ENCODE data around the gene OSBPL2. TPM values are rescaled to one million over a fixed set of nuclear protein-coding genes. Genes with fewer than 3 reads are reported as not detected.

OSBPL2 gene
- total RNA-seq, 1 donor from 2014 or later: 20.6 TPM

DNA sequence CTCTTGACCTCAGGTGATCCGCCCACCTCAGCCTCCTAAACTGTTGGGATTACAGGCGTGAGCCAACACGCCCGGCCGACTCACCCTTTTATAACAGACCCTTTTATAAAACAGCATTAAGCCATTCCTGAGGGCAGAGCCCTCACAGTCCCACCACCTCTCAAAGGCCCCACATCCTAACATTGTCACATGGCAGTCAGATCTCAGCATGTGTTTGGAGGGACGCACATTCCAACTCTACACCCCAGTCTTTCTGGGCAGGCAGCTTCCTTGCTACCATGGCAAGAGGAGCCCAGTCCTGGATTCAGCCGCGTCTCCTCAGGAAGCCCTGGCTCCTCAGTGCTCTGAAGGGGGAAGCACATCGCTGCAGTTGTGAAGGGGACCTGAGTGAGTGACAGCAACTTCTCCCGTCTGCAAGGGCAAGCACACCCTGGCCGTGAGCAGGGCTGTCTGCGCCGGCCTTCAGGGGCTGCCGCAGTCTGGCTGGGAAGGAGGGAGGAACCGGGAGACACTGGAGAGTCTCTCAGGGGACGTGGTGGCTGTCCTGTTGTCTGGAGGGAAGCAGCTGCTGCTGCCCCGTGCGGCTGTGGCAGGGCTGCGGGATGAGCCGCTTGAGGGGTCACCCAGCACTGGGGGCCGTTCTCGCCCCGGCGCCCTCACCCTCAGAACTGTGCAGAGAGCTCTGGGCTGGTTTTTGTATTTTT is 15.9 kb downstream of the OSBPL2 start:
- DNase-seq (ENCODE audit: low read depth, low spot score): no peak

DNA sequence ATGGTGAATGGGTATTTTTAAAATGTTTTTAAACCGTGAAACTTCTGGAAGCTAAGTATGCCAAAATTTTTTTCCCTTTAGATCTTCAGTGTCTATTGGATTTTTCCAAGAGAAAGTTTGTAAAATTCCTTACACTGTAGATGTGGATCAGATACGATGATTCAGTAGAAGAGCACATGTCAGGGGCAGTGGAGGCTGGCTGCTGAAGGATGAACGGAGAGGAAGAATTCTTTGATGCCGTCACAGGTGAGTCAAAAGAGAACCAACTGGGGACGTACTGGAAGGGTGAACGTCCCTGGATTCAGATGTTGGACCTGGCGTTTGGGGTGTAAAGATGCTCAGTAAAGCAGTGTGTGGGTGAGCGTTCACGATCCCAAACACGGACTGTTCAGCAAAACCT is 17.7 kb downstream of the OSBPL2 start:
- no peak for DNase-seq (ENCODE audit: low read depth, low spot score)

DNA sequence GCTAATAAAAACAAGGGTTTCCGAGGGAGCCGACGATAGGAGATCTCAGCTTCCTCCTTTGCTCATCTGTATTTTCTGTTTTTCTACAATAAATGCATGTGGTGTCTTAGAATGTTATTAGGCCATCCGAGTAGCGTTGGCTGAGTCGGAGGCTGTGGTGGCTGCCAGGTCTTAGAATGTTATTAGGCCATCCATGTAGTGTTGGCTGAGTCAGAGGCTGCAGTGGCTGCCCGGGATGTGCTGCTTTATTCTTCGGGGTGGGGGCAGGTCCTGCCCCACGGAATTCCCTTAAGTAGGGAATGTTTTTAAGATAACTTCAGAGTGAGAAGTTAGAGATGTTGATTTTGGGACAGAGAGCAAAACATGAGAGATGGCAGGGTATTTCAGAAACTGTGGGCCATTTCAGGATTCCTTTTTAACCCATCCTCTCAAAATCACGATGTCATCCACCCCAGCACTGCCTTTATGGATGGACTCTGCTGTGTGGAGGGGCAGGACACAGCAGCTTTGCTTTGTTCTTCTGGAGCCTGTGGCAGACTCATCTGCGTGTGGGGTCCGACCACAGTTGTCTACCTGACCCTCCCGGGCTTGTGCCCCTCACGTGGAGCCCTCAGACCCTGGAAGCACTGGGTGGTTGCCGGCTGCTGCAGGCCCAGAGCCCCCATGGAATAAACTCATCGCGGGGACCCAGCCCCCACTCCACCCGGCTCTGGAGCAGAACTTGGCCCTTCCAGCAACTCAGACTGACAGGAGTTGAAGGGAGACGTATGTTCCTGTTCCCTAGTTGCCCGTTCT is 20.4 kb downstream of the OSBPL2 start:
- no peak for DNase-seq (ENCODE audit: low read depth, low spot score)

DNA sequence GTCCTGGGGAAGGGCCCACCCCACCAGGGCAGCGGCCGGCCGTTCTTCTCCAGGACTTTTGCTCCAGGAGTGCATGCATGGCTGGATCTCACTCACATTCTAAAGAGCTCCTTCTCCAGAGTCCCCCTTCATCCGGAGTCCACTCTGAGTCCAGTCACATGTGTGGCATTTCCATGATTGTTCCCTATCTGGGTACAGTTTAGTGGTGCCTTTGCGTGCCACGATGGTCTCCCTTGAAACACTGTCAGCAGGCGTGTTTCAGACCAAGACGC is 20.9 kb downstream of the OSBPL2 start:
- no peak for DNase-seq (ENCODE audit: low read depth, low spot score)

DNA sequence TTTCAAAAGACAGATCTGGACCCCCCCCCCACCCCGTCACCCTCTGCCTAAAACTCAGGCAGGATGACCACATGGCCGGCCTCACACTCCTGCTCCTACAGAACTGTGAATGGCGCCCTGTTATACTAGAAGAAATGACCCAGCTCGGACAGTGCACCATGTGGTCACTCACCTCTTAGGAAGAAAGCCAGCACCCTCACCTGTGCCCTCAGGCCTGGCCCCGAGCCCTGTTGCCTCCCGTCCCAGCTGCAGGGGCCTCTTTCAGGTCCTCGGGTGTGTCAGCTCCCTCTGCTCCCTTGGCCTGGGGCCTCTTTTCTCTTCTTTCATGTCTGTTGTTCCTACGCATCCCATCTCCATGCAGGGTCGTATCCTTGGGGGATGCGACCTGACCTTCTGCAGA is 23.7 kb downstream of the OSBPL2 start:
- DNase-seq (ENCODE audit: low read depth, low spot score): no peak

DNA sequence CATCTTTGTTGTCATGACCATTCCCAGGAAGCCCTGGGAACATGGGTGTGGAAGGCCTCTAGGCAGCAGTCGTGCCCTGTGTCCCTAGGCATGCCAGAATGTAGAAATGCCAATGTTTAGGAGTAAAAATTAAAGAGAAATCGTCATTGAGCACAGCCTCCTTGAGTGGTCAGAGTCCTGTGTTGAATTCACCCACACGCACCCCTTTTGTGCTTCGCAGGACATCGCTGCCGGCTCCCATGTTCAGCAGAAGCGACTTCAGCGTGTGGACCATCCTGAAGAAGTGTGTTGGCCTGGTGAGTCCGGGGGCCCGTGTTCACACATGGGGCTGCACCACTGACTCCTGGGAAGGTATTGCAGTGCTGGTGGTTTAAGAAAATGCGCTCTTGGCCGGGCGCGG is 25.1 kb downstream of the OSBPL2 start:
- DNase-seq (ENCODE audit: low read depth, low spot score): no peak

DNA sequence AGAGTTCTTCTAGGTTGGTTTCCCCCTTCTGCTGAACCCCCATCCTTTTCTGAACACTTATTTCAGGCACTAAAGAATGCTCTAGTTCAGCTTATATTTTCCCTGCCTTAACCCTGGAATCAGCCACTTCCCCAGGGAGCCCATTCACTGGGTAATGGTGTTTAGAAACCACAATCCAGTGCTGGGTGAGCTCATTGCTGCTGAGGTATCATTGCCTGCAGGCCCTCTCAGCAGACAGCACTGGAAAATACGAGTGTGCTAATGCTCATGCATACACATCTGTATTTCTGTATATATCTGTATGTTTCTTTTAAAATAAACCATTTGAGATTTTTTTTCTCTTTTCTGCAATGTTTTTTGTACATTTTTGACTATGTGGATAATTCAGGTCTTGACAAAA is 27.0 kb downstream of the OSBPL2 start:
- DNase-seq (ENCODE audit: low read depth, low spot score): no peak

DNA sequence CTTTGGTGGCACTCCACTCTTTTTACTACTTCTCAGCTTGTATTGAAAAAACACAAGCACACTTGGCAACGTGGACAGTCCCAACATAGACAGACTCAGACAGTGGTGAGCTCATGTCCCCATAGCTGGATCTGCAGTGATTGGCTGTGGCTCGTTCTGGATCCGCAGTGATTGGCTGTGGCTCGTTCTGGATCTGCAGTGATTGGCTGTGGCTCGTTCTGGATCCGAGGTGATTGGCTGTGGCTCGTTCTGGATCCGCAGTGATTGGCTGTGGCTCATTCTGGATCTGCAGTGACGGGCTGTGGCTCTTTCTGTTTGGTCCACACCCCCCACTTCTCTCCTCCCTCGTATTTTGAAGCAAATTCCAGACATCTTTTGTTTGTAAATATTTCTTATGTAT is 28.0 kb downstream of the OSBPL2 start:
- DNase-seq (ENCODE audit: low read depth, low spot score): no peak

DNA sequence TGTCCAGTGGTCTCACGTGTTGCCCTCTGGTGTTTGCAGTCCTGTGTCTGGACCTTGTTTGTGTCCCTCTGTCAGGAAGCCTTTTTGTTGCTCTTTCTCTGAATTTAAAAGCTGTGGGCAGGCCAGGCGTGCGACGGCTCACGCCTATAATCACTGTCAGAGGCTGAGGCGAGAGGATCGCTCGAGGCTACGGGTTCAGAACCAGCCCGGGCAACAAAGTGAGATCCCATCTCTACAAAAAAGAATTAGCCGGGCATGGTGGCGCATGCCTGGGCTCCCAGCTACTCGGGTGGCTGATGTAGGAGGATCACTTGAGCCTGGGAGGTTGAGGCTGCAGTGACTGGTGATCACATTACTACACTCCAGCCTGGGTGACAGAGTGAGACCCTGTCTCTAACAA is 28.5 kb downstream of the OSBPL2 start:
- DNase-seq (ENCODE audit: low read depth, low spot score): no peak

DNA sequence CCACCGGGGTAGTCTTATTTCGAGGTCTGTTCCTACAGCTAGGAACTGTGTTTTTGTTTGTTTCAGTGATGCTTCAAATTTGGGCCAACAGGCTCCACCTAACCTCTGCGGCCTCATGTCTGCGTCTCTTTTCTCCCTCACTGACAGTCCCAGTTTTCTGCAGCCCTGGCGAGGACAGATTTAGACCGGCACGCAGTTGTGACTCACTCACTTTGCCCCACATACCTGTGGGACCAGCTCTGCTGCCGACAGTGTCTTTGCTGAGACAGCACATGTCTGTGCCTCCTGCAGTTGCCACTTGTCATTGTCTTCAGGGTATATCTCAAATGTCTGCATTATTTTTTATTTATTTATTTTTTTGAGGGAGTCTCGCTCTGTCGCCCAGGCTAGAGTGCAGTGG is 29.2 kb downstream of the OSBPL2 start:
- no peak for DNase-seq (ENCODE audit: low read depth, low spot score)

DNA sequence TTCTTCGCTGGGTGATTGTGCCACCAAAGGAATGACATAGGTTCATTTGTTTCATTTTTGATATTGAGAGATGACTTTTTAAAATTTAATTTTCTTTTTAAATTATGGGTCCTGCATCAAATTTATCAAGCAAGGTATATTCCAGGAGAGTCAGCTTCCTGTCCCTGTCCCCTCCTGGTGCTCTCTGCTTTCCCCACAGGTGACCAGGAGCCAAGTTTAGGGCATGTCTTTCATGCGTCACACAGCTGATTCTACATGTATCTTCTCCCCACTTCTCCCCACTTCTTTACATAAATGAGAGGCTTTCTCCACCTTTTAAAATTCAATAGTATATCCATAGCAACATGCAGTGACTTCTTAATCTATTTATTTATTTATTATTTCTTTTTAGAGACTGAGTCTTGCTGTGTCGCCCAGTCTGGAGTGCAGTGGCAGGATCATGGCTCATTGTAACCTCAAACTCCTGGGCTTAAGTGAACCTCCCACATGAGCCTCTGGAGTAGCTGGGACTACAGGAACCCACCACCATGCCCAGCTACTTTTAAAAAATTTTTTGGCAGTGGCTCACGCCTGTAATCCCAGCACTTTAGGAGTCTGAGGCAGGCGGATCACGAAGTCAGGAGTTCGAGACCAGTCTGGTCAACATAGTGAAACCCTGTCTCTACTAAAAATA is 30.0 kb downstream of the OSBPL2 start:
- no peak for DNase-seq (ENCODE audit: low read depth, low spot score)

DNA sequence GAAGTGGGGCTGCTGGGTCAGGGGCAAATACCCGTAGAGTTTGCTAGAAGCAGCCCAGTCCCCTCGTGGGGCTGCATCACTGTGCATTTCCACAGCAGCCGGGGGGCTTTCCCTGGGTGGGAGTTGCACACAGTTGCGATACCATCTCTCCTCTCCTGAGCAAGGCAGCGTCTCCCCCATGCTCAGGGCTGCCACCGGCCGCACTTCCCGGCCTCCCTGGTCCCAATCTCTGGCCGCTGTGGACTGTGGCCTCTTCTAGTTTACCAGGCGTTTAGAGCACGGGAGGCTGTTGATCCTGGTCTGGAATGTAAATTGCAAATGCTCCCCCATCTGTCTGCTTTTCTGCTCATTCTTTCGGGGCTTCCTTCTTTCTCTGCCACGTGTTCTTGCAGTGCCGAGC is 31.1 kb downstream of the OSBPL2 start:
- no peak for DNase-seq (ENCODE audit: low read depth, low spot score)

DNA sequence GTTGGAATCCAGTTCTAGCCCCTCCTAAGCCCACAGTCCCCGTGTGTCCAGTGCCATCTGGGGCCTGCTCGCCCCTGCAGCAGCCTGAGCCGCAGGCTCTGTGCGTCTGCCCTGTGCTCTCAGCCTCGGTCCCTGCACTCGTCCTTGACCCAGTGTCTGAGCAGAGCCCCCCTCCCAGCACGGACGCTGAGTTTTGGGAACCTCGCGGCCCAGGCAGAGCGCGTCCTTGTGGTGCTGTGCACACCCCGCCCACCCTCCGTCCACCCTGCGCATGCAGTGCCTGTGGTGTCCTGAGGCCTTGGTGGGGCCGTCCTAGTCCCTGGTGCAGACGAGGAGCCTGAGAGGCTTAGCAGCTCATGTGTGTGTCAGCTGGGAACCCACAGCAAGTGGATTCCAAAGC is 31.6 kb downstream of the OSBPL2 start:
- no peak for DNase-seq (ENCODE audit: low read depth, low spot score)

DNA sequence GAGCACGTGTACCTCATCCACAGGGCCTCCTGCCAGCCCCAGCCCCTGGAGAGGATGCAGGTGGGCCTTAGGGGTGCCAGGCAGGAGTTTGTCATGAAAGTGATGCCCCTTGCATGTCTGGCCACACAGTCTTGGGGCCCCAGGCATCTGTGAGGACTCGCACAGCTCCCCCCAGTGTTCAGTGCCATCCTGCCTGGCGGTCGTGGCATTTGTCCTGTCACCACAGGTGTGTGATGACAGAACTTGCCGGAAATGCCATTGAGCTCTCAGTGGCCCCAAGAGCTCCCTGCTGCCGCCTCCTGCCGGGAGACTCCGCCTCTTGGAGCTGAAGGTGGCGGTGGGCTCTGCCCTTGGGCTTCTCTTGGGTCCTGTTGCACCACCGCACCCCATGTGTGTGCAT is 33.9 kb downstream of the OSBPL2 start:
- DNase-seq (ENCODE audit: low read depth, low spot score): no peak

DNA sequence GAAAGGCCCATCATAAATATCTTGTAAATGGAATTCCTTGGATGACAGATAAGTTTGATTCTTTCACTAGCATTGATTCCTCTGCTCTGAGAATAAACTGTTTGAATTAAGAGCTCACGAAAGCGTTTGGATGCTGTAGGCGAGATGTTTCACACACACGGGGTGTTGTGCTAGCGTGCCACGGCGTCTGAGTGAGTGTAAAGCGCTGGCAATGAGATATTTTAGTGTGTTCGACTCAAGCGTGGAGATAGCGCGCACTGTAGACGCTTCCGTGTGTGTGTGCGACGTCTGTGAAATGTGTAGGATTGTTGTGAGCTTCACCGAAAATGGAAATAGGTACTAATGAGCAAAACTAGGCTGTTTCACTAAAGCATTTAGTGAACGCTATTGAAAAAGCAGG is 35.1 kb downstream of the OSBPL2 start:
- no peak for DNase-seq (ENCODE audit: low read depth, low spot score)

DNA sequence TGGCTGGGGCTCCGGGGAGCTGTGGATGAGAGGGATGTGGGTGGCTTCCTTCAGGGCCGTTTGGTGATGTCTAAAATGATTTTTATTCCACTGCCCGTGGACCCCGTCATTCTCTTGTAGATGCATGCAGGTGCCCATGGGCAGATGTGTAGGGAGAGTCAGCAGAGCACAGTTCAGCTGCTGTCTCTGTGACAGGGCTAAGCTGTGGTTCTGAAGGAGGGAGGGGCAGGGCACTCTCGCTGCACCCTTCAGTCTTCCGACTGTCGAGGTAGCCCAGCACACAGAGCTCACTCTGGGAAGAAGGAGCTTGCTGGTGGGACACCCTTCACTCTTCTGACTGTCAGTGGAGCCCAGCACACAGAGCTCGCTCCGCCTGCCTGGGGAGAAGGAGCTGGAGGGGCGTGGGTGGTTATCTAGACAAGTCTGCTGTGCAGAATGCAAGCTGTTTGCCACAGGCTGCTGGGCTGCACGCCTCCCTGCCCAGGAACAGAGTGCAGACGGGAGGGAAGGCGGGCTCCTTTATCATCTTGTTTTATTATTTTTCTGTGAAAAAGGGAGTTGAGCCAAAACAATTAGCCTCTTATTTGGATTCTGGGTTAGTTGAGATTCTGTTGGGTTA is 36.1 kb downstream of the OSBPL2 start:
- DNase-seq (ENCODE audit: low read depth, low spot score): no peak

DNA sequence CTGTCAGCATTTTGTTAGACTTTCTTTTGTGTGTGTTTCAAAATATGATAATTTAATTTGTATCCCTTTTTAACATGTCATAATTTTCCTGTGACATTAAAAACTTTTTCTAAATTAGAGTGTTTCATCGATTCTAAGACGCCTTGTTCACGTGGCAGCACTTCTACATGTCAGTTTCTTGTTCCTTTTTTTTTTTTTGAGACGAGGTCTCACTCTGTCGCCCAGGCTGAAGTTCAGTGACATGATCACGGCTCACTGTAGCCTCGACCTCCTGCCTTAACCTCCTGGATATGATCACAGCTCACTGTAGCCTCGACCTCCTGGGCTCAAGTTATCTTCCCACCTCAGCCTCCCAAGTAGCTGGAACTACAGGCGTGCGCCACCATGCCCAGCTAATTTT is 36.9 kb downstream of the OSBPL2 start:
- no peak for DNase-seq (ENCODE audit: low read depth, low spot score)

DNA sequence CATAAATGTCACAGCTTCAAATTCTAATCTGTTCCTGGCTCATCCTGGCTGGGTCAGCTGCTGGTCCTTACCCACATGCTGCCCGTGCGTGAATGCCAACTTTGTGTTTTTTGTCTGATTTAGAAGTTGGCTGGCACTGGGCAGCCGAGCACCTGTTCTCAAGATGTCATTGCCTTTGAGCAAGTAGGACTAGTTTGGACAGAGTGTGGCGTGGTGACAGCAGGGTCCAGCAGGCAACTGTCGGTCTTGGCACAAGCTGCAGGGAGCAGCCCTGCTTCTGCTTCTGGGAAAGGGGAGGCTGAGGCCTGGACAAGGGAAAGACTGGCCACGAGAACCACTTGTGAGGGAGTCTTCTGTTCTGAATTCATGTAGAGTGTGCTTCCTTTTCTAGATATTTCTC is 38.1 kb downstream of the OSBPL2 start:
- no peak for DNase-seq (ENCODE audit: low read depth, low spot score)

DNA sequence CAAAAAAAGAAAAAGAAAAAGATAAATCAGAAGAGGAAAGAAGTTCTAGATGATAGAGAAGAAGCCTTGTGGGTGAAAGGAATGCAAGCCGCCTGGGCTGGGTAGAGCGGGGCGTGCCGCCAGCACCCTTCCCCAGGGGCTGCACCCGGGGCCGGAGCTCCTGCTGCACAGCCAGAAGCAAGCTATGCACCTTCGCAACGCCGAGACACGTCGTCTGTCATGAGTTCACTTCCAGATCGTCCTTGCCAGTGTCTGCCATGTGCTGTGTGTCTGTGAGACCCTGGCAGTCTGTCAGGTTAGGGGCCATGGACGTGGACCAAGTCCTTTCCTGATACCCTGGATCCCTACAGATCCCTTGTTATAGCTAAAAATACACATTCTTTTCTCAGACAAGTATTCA is 38.9 kb downstream of the OSBPL2 start:
- DNase-seq (ENCODE audit: low read depth, low spot score): no peak

DNA sequence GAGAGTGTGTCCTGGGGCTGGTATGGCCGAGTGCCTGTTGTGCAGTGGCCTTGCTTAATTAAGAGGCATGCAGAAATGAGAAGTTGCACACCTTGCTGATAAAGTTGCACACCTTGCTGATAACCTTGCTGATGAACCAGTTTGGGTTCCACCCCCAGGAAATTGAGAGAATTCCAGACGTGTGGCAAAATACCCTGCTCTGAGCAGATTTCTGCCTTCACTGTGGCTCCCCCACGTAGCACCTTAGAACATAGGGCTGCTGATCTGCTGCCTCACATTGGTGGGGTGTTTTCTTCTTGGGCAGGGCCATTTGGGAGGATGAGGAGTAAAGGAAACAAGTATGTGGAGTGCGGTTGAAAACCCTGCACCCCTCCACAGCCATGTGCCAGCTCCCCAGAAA is 42.0 kb downstream of the OSBPL2 start:
- no peak for DNase-seq (ENCODE audit: low read depth, low spot score)

DNA sequence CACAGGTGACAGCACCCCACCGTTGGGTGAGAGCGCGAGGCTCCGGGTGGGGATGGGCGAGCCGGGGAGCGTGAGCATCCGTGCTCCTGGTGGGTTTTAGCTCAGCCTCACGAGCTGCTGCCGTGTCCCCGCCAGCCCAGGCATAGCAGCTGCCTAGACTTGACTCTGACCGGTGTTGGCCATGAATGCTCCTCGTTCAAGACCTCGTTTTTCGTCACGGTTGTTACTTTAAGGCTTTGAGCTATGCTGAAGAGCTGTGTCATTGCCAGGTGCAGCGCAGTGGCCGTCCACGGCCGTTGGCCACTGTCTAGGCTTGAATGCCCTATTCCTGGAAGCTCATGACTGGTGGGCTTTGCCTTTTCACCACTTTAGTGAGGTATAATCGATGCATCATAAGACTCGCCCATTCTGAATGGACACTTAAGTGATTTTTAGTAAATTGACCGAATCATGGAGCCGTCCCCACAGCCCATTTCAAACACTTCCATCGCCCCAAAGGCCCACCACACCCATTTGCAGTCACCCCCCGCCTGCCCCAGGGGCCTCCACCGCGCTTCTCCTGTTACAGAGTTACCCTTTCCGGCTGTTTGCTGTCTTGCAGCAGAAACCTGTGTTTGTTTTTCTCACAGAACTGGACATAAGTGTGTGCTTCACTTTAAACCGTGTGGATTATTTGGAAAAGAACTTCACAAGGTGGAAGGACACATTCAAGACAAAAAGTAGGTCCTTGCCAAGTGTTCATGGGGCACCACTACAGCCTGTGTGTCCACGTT is 43.0 kb downstream of the OSBPL2 start:
- no peak for DNase-seq (ENCODE audit: low read depth, low spot score)

DNA sequence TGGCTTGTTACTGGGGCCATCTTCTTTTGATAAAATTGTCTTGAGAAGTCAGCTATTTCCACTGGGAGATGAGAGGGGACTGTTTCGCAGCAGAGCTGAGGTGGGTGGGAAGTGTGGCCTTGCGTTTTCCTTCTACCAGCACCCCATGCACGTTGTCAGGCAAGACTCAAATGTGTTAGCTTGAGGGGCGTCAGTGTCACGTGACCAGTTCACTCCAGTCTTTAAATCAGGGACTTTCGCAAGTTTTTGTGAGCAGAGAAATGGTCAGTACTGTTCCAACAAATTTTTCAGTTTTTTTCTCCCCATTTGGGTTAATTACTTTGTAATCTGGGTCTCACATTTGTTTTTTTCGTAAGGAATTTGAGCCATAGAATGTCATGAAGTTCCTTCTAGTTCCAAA is 43.8 kb downstream of the OSBPL2 start:
- DNase-seq (ENCODE audit: low read depth, low spot score): no peak

Data from pulmonary artery endothelial cell (primary cell).